GM06990 (cell line): Measurements from ENCODE around the gene FPR1.

ENCODE experiments used
- DNase-seq: peaks from one replicate; pipeline ENCODE4 v3.0.0-alpha.2; 2011; ENCODE audit not compliant: insufficient read length; ENCODE audit errors: extremely low read depth
- H3K27me3 ChIP-seq: replicated peaks from 2 replicates; pipeline ENCODE4 v1.6.0; 2011; ENCODE audit warnings: low read length; ENCODE audit not compliant: control insufficient read depth, insufficient read depth
- H3K36me3 ChIP-seq: 2 replicates; pipeline ENCODE4 v1.5.1; 2011; ENCODE audit warnings: low read length; ENCODE audit not compliant: control insufficient read depth, insufficient read depth
- H3K4me3 ChIP-seq: replicated peaks from 2 replicates; pipeline ENCODE4 v1.5.1; 2011; ENCODE audit warnings: low read depth, mild to moderate bottlenecking, control low read depth, low read length
- CTCF ChIP-seq: IDR thresholded peaks from 2 replicates; pipeline ENCODE4 v1.5.1; 2011; ENCODE audit warnings: low read length, control low read depth, mild to moderate bottlenecking, inconsistent platforms; ENCODE audit not compliant: insufficient read depth, poor library complexity, severe bottlenecking

FPR1 gene

GRCh38 chr19:51783372-51783771, 31.7 kb upstream of the FPR1 start:
- no peak for DNase-seq
- Histone ChIP-seq H3K36me3 (no peaks in the 10 kb centered on the region), H3K4me3 (no peak overlapping the region), H3K27me3 (no peaks in the 10 kb centered on the region)
- TF ChIP-seq CTCF, result no peak

- no peak for DNase-seq
- Histone ChIP-seq H3K36me3 (no peaks in the 10 kb centered on the region), H3K27me3 (no peaks in the 10 kb centered on the region), H3K4me3 (no peak overlapping the region)
- no peak for TF ChIP-seq CTCF
These were observed 30.3 kb upstream of the FPR1 start for GRCh38 chr19:51781999-51782398.

GRCh38 chr19:51780270-51780669, 28.6 kb upstream of the FPR1 start:
- DNase-seq, result no peak
- Histone ChIP-seq H3K27me3 (no peaks in the 10 kb centered on the region), H3K4me3 (no peak overlapping the region), H3K36me3 (no peaks in the 10 kb centered on the region)
- TF ChIP-seq CTCF, result no peak

- Histone ChIP-seq H3K36me3 (no peaks in the 10 kb centered on the region), H3K27me3 (no peaks in the 10 kb centered on the region), H3K4me3 (no peak overlapping the region)
- no peak for TF ChIP-seq CTCF
- DNase-seq, result no peak
These were observed 28.0 kb upstream of the FPR1 start for GRCh38 chr19:51779703-51780102.

GRCh38 chr19:51779181-51779580, 27.5 kb upstream of the FPR1 start:
- Histone ChIP-seq H3K27me3 (no peaks in the 10 kb centered on the region), H3K4me3 (no peak overlapping the region), H3K36me3 (no peaks in the 10 kb centered on the region)
- no peak for TF ChIP-seq CTCF
- no peak for DNase-seq
